Epidermal melanocyte (primary cell): ENCODE measurements around the gene HOXA13.
A peak's percentile ranks its signal among the peaks of the same experiment; 100 is the strongest.

ENCODE experiments used
- DNase-seq: peaks from one replicate; pipeline ENCODE4 v3.0.0; 2011; ENCODE audit warnings: low spot score; ENCODE audit not compliant: insufficient read length

HOXA13 gene

GRCh38 chr7:27192546-27193334 is 7.2 kb downstream of the HOXA13 start:
- DNase-seq, result no peak

GRCh38 chr7:27191833-27192545 is 7.9 kb downstream of the HOXA13 start:
- no peak for DNase-seq

GRCh38 chr7:27191161-27191731 is 8.6 kb downstream of the HOXA13 start:
- DNase-seq, result no peak

GRCh38 chr7:27189997-27190748 is 9.7 kb downstream of the HOXA13 start:
- DNase-seq, result no peak

- DNase-seq, result no peak
Observed at GRCh38 chr7:27189295-27189996, 10.4 kb downstream of the HOXA13 start.

- no peak for DNase-seq
Observed at GRCh38 chr7:27188386-27189294, 11.3 kb downstream of the HOXA13 start.

GRCh38 chr7:27187475-27188385 is 12.2 kb downstream of the HOXA13 start:
- no peak for DNase-seq

- DNase-seq, result no peak
Observed at GRCh38 chr7:27186668-27187474, 13.0 kb downstream of the HOXA13 start.

GRCh38 chr7:27185854-27186667 is 13.8 kb downstream of the HOXA13 start:
- no peak for DNase-seq

- DNase-seq, result peak; percentile 99
Observed at GRCh38 chr7:27185013-27185853, 14.7 kb downstream of the HOXA13 start, which contains the start of gene HOXA11. Gene HOXA11 (minus strand): TSS chr7:27185232. CDS start chr7:27185144, 88 bp downstream.

GRCh38 chr7:27184337-27185012 is 15.4 kb downstream of the HOXA13 start:
- no peak for DNase-seq

GRCh38 chr7:27183682-27184336 is 16.1 kb downstream of the HOXA13 start:
- DNase-seq, result no peak

GRCh38 chr7:27182861-27183681 is 16.8 kb downstream of the HOXA13 start:
- DNase-seq, result no peak

- no peak for DNase-seq
Observed at GRCh38 chr7:27182285-27182841, 17.5 kb downstream of the HOXA13 start.
